Measurements from ENCODE around the gene AFF2.

AFF2 gene

GRCh38 chrX:148917441-148917840 is 417.0 kb downstream of the AFF2 start:
- DNase-seq = no peak

DNA sequence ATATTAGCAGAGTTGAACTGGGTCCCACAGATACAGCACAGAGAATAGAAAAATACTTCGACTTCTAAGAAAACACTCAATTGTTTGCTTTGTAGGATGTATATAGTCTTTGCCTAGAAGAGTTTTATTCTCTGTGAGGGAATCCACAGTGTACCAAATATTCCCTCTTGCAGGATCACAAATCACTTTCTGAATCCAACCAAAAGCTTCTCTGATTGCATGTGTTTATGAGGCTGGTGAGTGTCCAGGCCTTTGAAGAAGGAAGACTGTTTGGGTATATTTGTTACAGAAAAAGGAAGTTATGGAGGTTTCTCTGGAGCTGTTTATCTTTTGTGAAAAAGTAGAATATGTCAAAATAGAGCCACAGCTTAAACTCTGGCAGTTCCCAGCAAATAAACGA is 423.2 kb downstream of the AFF2 start:
- no peak for DNase-seq

- no peak for DNase-seq
Measured at GRCh38 chrX:148926371-148926770, 426.0 kb downstream of the AFF2 start.

DNA sequence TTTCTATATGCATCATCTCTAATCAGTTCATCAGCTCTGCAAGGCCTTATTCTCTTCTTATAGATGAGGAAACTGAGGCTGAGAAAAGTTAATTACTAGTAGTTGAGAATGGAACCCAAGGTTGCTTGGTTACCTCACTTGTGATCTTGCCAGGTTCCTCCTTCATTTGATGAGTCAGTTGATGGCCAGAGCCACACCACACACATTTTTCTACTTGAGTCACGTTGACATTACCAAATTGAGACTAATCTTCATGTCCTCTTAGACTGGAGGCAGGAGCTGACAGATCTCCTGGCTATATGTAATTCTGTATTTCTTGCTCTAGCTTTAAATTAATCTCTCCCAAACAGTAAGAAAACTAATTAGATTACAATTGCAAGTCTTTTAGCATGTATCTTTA is 428.4 kb downstream of the AFF2 start:
- no peak for DNase-seq

DNA sequence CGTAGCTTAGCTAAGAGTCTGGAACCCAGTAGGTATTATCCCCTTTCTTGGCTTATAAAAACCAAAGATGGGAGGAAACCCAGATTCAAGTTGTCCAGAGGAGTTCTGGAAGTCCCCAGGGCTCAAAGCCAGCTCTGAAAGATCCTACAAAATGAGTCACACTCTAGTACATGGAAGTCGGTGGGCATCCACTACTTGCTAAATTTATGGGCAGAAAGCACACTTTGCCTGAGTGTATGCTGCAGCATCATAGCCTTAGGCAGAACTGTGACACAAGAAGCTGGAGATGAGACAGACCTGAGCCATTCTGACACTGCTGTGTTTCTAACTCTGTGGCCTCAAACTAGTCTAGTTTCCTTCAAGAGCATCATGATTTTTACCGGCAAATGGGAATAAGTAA is 429.3 kb downstream of the AFF2 start:
- no peak for DNase-seq

DNA sequence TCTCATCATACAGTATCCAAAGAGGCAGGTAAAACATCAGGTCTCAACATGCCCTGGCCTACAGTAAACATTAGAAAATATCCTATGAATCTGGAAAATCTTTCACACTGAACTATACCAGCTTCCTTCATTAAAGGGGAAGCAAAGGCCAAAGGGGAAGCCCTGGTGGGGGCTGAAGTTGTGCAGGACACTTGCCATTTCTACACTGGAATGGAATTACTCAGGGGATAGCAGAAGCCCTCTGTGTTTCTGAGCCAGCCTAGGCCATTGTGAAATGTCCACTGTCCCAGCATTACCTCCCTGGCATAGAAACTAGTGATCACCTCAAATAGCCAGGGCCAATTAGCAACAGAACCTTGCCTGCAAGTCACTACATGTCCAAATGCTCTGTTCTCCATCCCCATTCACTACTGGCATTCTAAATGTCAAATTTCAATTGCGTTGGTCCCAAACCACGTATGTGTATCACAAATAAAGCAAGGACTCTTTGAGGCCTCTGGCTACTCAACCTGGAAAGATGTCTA is 429.9 kb downstream of the AFF2 start:
- no peak for DNase-seq

- no peak for DNase-seq
Measured at GRCh38 chrX:148933881-148934280, 433.5 kb downstream of the AFF2 start.

DNA sequence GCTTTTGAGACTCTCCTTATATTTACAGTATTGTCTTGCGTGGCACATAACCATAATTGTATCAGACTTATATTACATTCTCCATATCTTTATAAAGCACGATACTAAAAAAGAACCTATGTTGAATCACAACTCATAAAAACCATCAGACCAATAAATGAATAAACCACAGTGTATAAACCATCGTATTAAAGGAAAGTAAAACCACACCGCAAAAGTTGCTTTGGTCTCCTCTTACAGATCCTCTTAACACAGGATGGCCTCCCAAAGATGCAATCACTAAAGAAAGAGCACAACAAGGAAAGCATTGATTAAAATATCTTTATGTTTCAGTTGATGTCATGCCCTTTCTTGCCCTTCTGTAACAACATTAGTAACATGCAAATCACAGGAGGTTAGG is 437.9 kb downstream of the AFF2 start:
- DNase-seq = no peak

- DNase-seq = no peak
Measured at GRCh38 chrX:148940411-148940996, 440.1 kb downstream of the AFF2 start.

DNA sequence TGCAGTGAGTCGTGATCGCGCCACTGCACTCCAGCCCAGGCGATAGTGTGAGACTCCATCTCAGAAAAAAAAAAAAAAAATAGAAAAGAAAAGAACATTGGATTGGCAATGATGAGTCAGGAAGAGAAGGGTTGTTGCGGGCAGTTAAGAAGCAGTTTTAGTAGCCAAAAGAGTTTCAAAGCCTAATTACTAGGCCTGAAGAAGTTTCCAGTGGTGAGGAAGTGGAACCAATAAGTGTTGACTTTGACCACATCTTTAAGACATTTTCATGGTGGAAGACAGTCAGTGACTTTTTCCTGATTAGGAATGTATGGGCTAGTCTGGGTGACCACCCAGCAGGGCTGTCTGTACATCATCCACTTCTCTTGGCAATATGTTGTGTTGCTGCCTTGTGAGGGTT is 442.3 kb downstream of the AFF2 start:
- no peak for DNase-seq

- DNase-seq = no peak
Measured at GRCh38 chrX:148947399-148947975, 447.1 kb downstream of the AFF2 start.

GRCh38 chrX:148956352-148956751 is 455.9 kb downstream of the AFF2 start:
- no peak for DNase-seq

DNA sequence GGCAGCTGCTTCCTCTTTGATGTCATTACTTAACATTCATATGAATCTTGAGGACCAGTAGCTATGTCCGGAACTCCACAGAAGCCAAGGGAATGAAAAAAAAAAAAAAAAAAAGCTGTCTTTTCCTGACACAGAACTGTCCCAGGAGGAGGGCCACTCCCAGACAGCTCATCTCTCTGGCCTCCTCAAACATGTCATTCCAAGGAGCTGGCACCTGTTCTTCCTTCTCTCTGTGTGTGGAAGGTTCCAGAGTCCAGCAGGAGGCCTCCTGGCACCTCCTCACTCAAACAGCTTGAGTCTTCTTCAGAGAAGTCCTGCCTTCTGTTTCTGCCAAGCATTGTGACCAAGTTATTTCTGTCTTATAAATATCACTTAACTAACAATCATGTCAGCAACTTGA is 458.5 kb downstream of the AFF2 start:
- no peak for DNase-seq

GRCh38 chrX:148960060-148960459 is 459.6 kb downstream of the AFF2 start:
- DNase-seq = no peak

GRCh38 chrX:148961985-148962384 is 461.6 kb downstream of the AFF2 start:
- DNase-seq = no peak

- no peak for DNase-seq
Measured at GRCh38 chrX:148976571-148977400, 476.4 kb downstream of the AFF2 start.

- no peak for DNase-seq
Measured at GRCh38 chrX:148979786-148980185, 479.4 kb downstream of the AFF2 start.

DNA sequence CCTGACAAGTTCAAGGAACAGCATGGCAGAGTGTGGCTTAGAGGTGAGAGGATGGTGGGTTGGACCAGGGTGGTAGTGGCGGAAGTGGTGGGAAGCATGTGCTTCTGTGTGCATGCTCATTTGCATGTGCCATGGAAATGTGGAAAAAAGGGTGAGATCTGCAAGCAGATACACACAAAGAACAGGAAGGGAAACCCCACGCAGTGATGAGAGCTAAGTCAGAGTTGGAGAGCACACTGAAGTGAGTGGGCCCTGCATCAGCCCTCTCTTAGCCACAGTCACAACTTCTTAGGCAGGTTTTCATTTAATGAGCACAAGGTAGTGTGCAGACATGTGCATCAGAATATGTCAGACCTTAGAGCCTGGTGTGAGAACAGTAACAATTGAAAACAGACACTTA is 483.8 kb downstream of the AFF2 start:
- DNase-seq = no peak

GRCh38 chrX:148991502-148991901 is 491.1 kb downstream of the AFF2 start:
- no peak for DNase-seq

GRCh38 chrX:148995661-148996060 is 495.2 kb downstream of the AFF2 start:
- DNase-seq = no peak

- no peak for DNase-seq
Measured at GRCh38 chrX:149002320-149002719, 501.9 kb downstream of the AFF2 start.

GRCh38 chrX:149003863-149004660 is 503.6 kb downstream of the AFF2 start:
- DNase-seq = no peak

Measured in hypothalamus (tissue), 51 donors.